IMR-90 (cell line): ENCODE data around the gene DLG4. TPM values are rescaled to one million over a fixed set of nuclear protein-coding genes. Genes with fewer than 3 reads are reported as not detected.
A peak's percentile ranks its signal among the peaks of the same experiment; 100 is the strongest.

Source experiments
- ATAC-seq: fragments of 200-7000 bp; cut with Tn5 transposase; 2 replicates; pipeline ENCODE4 v1.9.1; 2020; ENCODE audit warnings: low read depth, mild to moderate bottlenecking, moderate library complexity
- BruUV-seq: library from RNA; stranded (reverse); fragments of 400-500 nt; replicated peaks from 2 replicates; lab custom pipeline; 2021; lab: Mats Ljungman, UMichigan
- CTCF ChIA-PET: fragments of 300-600 bp; formaldehyde crosslinking; extraction: SDS; loops from one replicate; lab custom pipeline; 2021; ENCODE audit warnings: antibody characterized with exemption; lab: Yijun Ruan, JAX
- POLR2A ChIA-PET: fragments of 300-600 bp; sonication (Branson Sonifier 250); formaldehyde crosslinking; loops from one replicate; lab custom pipeline; 2022; ENCODE audit warnings: antibody characterized with exemption; ENCODE audit not compliant: unreplicated experiment; lab: Charles Lee
- DNase-seq: peaks from one replicate; pipeline ENCODE4 v3.0.0; 2013
- H2AFZ ChIP-seq: replicated peaks from 2 replicates; pipeline ENCODE3; 2013; ENCODE audit warnings: low read length, mild to moderate bottlenecking; ENCODE audit not compliant: poor library complexity
- H2AK5ac ChIP-seq: 2 replicates; pipeline ENCODE4 v1.6.1; 2013; ENCODE audit warnings: low read depth, low read length, inconsistent platforms
- H2AK9ac ChIP-seq: replicated peaks from 2 replicates; pipeline ENCODE3; 2013; ENCODE audit warnings: mild to moderate bottlenecking, low read depth, low read length, moderate library complexity; ENCODE audit not compliant: poor library complexity
- H2BK120ac ChIP-seq: 2 replicates; pipeline ENCODE4 v1.6.1; 2013; ENCODE audit warnings: low read depth, low read length, inconsistent platforms
- H2BK15ac ChIP-seq: 3 replicates; pipeline ENCODE4 v1.6.1; 2013; ENCODE audit warnings: low read depth, low read length, inconsistent platforms
- H2BK20ac ChIP-seq: 2 replicates; pipeline ENCODE4 v1.6.1; 2013; ENCODE audit warnings: low read depth, mild to moderate bottlenecking, inconsistent platforms, low read length, moderate library complexity
- H2BK5ac ChIP-seq: 2 replicates; pipeline ENCODE4 v1.6.1; 2013; ENCODE audit warnings: mild to moderate bottlenecking, low read depth, low read length, inconsistent platforms; ENCODE audit not compliant: poor library complexity, severe bottlenecking
- H3K14ac ChIP-seq: replicated peaks from 2 replicates; pipeline ENCODE4 v1.6.1; 2013; ENCODE audit warnings: low read depth, low read length, inconsistent platforms
- H3K18ac ChIP-seq: 2 replicates; pipeline ENCODE4 v1.6.1; 2013; ENCODE audit warnings: low read depth, low read length, control low read depth
- H3K23ac ChIP-seq: 2 replicates; pipeline ENCODE4 v1.6.1; 2013; ENCODE audit warnings: low read depth, low read length, inconsistent platforms
- H3K27ac ChIP-seq: 2 replicates; pipeline ENCODE4 v1.5.1; 2013; ENCODE audit warnings: mild to moderate bottlenecking, control low read depth, low read length; ENCODE audit not compliant: insufficient read depth
- H3K27me3 ChIP-seq: 2 replicates; pipeline ENCODE4 v1.6.1; 2013; ENCODE audit warnings: low read length; ENCODE audit not compliant: control insufficient read depth, insufficient read depth
- H3K36me3 ChIP-seq: 2 replicates; pipeline ENCODE4 v1.6.1; 2013; ENCODE audit warnings: low read length, mixed read lengths; ENCODE audit not compliant: control insufficient read depth, insufficient read depth
- H3K4ac ChIP-seq: 2 replicates; pipeline ENCODE4 v1.6.1; 2013; ENCODE audit warnings: low read depth, low read length, inconsistent platforms
- H3K4me1 ChIP-seq: 2 replicates; pipeline ENCODE4 v1.6.1; 2013; ENCODE audit warnings: low read length, mixed read lengths; ENCODE audit not compliant: control insufficient read depth, insufficient read depth
- H3K4me2 ChIP-seq: 2 replicates; pipeline ENCODE4 v1.6.1; 2013; ENCODE audit warnings: low read depth, mild to moderate bottlenecking, control low read depth, low read length, moderate library complexity
- H3K4me3 ChIP-seq: 2 replicates; pipeline ENCODE4 v1.5.1; 2013; ENCODE audit warnings: low read depth, mild to moderate bottlenecking, control low read depth, low read length, moderate library complexity; ENCODE audit not compliant: insufficient read depth
- H3K56ac ChIP-seq: 2 replicates; pipeline ENCODE4 v1.6.1; 2013; ENCODE audit warnings: low read length, inconsistent platforms; ENCODE audit not compliant: insufficient read depth; ENCODE audit errors: extremely low read depth
- H3K79me1 ChIP-seq, 2 experiments: 2 replicates each; pipeline ENCODE4 v1.6.1; 2013; ENCODE audit warnings: low read length in 2 of 2, inconsistent platforms in 1 of 2, low read depth in 1 of 2
- H3K9ac ChIP-seq: 2 replicates; pipeline ENCODE4 v1.6.1; 2013; ENCODE audit warnings: low read depth, low read length, control low read depth
- H3K9me1 ChIP-seq: 2 replicates; pipeline ENCODE4 v1.6.1; 2013; ENCODE audit warnings: low read length, inconsistent platforms; ENCODE audit not compliant: insufficient read depth
- H3K9me3 ChIP-seq: 2 replicates; pipeline ENCODE4 v1.6.1; 2013; ENCODE audit warnings: low read length; ENCODE audit not compliant: control insufficient read depth, insufficient read depth
- H4K20me1 ChIP-seq: 2 replicates; pipeline ENCODE4 v1.6.1; 2013; ENCODE audit warnings: low read length, inconsistent platforms; ENCODE audit not compliant: insufficient read depth
- H4K5ac ChIP-seq: 2 replicates; pipeline ENCODE4 v1.6.1; 2013; ENCODE audit warnings: mild to moderate bottlenecking, low read depth, low read length, control low read depth
- H4K8ac ChIP-seq, 2 experiments: 2 replicates each; pipeline ENCODE4 v1.6.1; 2013; ENCODE audit warnings: low read depth in 2 of 2, low read length in 2 of 2, control low read depth in 1 of 2, inconsistent platforms in 1 of 2
- H4K91ac ChIP-seq: 2 replicates; pipeline ENCODE4 v1.6.1; 2013; ENCODE audit warnings: low read depth, low read length, inconsistent platforms; ENCODE audit not compliant: insufficient read depth
- CHD1 ChIP-seq: IDR thresholded peaks from 2 replicates; pipeline ENCODE4 v1.6.1; 2012; ENCODE audit warnings: low read depth, low read length, improper control_type of control experiment
- FOS ChIP-seq: fragments of 150-350 bp; IDR thresholded peaks from 2 replicates; pipeline ENCODE4 v1.6.1; 2016; ENCODE audit warnings: low read depth, low read length
- MAFK ChIP-seq: IDR thresholded peaks from 2 replicates; pipeline ENCODE4 v1.6.1; 2012; ENCODE audit warnings: low read depth, low read length, improper control_type of control experiment
- MAZ ChIP-seq: IDR thresholded peaks from 2 replicates; pipeline ENCODE4 v1.6.1; 2012; ENCODE audit warnings: low read depth, mild to moderate bottlenecking, low read length, improper control_type of control experiment, moderate library complexity, borderline replicate concordance
- MXI1 ChIP-seq: IDR thresholded peaks from 2 replicates; pipeline ENCODE4 v1.6.1; 2012; ENCODE audit warnings: low read depth, mild to moderate bottlenecking, low read length, moderate library complexity, borderline replicate concordance
- NFE2L2 ChIP-seq: fragments of 150-350 bp; IDR thresholded peaks from 2 replicates; pipeline ENCODE4 v1.6.1; 2016; ENCODE audit warnings: low read depth, mild to moderate bottlenecking, low read length
- POLR2A ChIP-seq: IDR thresholded peaks from 2 replicates; pipeline ENCODE4 v1.6.1; 2012; ENCODE audit warnings: mild to moderate bottlenecking, low read depth, low read length
- RAD21 ChIP-seq: IDR thresholded peaks from 2 replicates; pipeline ENCODE4 v1.6.1; 2012; ENCODE audit warnings: low read length, improper control_type of control experiment
- RCOR1 ChIP-seq: IDR thresholded peaks from 2 replicates; pipeline ENCODE4 v1.6.1; 2012; ENCODE audit warnings: mild to moderate bottlenecking, low read length, improper control_type of control experiment; ENCODE audit not compliant: insufficient replicate concordance
- RFX5 ChIP-seq: IDR thresholded peaks from 2 replicates; pipeline ENCODE4 v1.8.0; 2012; ENCODE audit warnings: low read depth, mild to moderate bottlenecking, low read length, moderate library complexity
- WGBS, 2 experiments: methylation state at CpG; one replicate each; pipeline versions ENCODE4 v1.1.5 to v1.1.7; 2013; ENCODE audit warnings: missing lambda C conversion rate in 2 of 2; ENCODE audit not compliant: insufficient read length in 1 of 2; ENCODE audit errors: extremely low coverage in 2 of 2; 5-methylcytosine and 5-hydroxymethylcytosine counted together
- dilution Hi-C: fragments of 300-500 bp; cut with HindIII; formaldehyde crosslinking; loops from one replicate; pipeline ENCODE4 v1.14.3; 2018; ENCODE audit warnings: low sequenced_read_pairs; ENCODE audit not compliant: unreplicated experiment
- in situ Hi-C: fragments of 300-500 bp; cut with MboI; formaldehyde crosslinking; loops from 3 replicates; pipeline ENCODE4 v1.14.3; 2019; ENCODE audit warnings: low sequenced_read_pairs, inconsistent platforms, mixed read lengths
- intact Hi-C: fragments of 100-400 bp; cut with micrococcal nuclease; formaldehyde crosslinking; loops from 2 replicates; pipeline ENCODE4 v1.10.0; 2022
- polyA plus RNA-seq, 3 experiments: library from polyadenylated mRNA; depleted of rRNA; stranded (reverse); fragments of >200 nt; gene quantifications; 2 replicates each; pipeline ENCODE4 v1.2.3, GENCODE V29; 2012; ENCODE audit warnings: low replicate concordance in 1 of 3
- total RNA-seq: library from RNA; depleted of rRNA; stranded (reverse); fragments of >200 nt; gene quantifications from 2 replicates; pipeline ENCODE4 v1.2.3, GENCODE V29; 2012
- TF ChIP-seq, protein P1 (sequence below): conservative IDR thresholded peaks from 2 replicates; pipeline ENCODE4 v1.5.1; 2012; ENCODE audit warnings: mild to moderate bottlenecking, low read depth, low read length, improper control_type of control experiment
- TF ChIP-seq, protein P2 (sequence below): fragments of 150-350 bp; IDR thresholded peaks from 2 replicates; pipeline ENCODE4 v1.6.1; 2016; ENCODE audit warnings: low read depth, mild to moderate bottlenecking, low read length, moderate library complexity, borderline replicate concordance

Gene DLG4
- total and polyA plus RNA-seq, 2 of the 4 experiments (the other 2 are of a cell fraction), result 8.2 to 30.5 TPM

DNA sequence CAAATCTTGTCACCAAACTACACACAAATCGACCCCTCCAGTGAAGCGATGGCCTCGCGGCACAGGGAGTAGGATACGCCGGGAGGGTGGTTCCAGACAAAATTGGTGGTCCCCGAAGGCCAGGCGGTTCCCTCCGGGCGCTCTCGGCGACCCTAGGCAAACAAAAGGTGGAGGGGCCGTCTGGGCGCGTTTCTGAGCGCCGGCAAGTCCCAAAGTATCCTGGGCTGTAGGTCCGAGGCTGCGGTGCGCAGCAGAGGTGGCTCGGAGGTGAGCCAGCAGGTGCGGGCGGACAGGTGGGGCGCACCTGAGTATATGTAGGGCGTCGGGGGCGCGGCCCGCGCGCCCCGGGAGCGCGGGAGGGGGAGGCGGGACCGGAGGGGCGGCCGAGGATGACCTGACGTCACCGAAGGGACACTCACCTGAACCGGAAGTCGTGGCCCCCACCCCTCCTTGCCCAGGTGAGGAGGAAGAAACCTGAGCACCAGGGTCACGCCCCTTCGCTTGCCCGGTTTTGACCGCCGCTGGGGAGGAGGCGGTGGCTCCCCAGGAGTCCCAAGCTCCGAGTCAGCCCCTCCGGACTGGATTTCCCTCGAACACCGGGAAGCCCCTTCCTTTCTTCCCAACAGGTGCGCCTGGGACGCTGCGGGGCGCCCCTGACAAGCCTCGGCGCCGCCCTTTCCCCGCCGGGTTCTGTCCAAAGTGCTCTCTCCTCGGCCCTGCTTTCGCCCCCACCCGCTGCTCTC is 42.7 kb upstream of the DLG4 start, which contains the start of gene CLDN7 (continued):
- TF ChIP-seq RCOR1, result no peak

DNA sequence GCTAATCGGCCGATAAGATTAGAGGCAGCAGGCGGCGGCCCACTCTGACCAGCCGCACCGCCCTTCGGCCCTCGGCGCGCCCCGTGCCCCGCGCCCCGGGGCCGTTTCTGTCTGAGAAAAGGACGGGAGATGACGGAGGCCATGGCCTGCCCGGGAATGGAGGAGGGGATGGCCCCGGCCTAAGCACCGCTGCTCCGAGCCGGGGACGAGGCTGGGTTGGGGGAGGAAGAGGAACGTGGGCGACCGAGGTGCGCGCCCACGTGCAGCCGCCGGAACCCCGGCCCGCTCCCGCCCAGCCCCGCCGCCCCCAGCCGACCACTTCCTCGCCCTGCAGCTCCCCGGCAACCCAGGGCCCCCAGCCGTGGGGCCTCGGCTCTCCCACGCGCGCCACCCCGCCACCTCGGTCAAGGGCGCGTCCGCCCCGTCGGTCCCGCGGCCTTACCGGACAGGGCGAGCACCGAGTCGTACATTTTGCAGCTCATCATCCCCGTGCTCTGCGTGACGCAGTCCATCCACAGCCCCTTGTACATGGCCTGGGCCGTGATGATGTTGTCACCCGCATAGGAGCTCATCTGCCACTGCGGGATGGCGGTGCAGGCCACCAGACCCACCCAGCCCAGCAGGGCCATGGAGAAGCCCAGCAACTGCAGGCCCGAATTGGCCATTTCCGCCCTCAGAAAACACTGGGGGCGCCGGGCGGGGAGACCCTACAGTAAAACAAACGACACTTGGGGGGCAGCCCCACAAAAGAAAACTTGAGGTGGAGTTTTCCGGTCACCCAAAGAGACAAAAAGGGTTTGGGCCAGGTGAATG is 41.9 kb upstream of the DLG4 start:
- Histone ChIP-seq H3K56ac (no peak overlapping the region), H2BK120ac (peak overlapping the region; percentile 64), H3K9ac (no peak overlapping the region), H3K18ac (no peak overlapping the region), H3K9me1 (peaks cover 10% of the 10 kb centered on the region), H2BK20ac (no peak overlapping the region), H3K4ac (peak overlapping the region; percentile 68), H3K14ac (no peak overlapping the region), H3K79me1 (peaks cover 0 to 2% of the 10 kb centered on the region in 2 experiments; a peak in 1 of 4 replicates), H3K4me1 (peaks cover 9% of the 10 kb centered on the region), H2AK5ac (peak overlapping the region; percentile 81), H2AK9ac (peak overlapping the region; percentile 66), H2AFZ (peak overlapping the region; percentile 87), H3K4me3 (peak overlapping the region; percentile 37), H3K4me2 (peak overlapping the region; percentile 82), H3K9me3 (no peaks in the 10 kb centered on the region), H4K20me1 (no peaks in the 10 kb centered on the region), H4K91ac (peak overlapping the region; percentile 37; the same call in 1 of the 2 replicates), H2BK5ac (no peak overlapping the region), H2BK15ac (no peak overlapping the region), H3K36me3 (peaks cover 23% of the 10 kb centered on the region), H3K27me3 (peaks cover 13% of the 10 kb centered on the region; the same call in 1 of the 2 replicates), H3K27ac (no peak overlapping the region), H4K8ac (peak overlapping the region; percentile 77 to 80; a peak in 3 of 4 replicates), H4K5ac (peak overlapping the region; percentile 84), H3K23ac (no peak overlapping the region)
- no peak for TF ChIP-seq RFX5
- TF ChIP-seq FOS, result no peak
- TF ChIP-seq POLR2A, result no peak
- TF ChIP-seq, protein P1, sequence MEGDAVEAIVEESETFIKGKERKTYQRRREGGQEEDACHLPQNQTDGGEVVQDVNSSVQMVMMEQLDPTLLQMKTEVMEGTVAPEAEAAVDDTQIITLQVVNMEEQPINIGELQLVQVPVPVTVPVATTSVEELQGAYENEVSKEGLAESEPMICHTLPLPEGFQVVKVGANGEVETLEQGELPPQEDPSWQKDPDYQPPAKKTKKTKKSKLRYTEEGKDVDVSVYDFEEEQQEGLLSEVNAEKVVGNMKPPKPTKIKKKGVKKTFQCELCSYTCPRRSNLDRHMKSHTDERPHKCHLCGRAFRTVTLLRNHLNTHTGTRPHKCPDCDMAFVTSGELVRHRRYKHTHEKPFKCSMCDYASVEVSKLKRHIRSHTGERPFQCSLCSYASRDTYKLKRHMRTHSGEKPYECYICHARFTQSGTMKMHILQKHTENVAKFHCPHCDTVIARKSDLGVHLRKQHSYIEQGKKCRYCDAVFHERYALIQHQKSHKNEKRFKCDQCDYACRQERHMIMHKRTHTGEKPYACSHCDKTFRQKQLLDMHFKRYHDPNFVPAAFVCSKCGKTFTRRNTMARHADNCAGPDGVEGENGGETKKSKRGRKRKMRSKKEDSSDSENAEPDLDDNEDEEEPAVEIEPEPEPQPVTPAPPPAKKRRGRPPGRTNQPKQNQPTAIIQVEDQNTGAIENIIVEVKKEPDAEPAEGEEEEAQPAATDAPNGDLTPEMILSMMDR, result no peak
- TF ChIP-seq MXI1, result no peak
- TF ChIP-seq RAD21, result no peak
- no peak for TF ChIP-seq NFE2L2
- TF ChIP-seq MAZ, result no peak
- TF ChIP-seq, protein P2, sequence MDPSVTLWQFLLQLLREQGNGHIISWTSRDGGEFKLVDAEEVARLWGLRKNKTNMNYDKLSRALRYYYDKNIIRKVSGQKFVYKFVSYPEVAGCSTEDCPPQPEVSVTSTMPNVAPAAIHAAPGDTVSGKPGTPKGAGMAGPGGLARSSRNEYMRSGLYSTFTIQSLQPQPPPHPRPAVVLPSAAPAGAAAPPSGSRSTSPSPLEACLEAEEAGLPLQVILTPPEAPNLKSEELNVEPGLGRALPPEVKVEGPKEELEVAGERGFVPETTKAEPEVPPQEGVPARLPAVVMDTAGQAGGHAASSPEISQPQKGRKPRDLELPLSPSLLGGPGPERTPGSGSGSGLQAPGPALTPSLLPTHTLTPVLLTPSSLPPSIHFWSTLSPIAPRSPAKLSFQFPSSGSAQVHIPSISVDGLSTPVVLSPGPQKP, result no peak
- no peak for TF ChIP-seq MAFK
- no peak for TF ChIP-seq RCOR1
- TF ChIP-seq CHD1, result no peak
- in situ Hi-C loops (no loop called here), dilution Hi-C loops (no loop called here), intact Hi-C loops (no loop called here)
- ChIA-PET CTCF (no interaction called here), POLR2A (no interaction called here)
- ATAC-seq (peak; percentile 21), DNase-seq (no peak)
- 35% methylated on average over 28 of the region's 71 CpGs; no CpG with 5 or more reads in 1 of the 2 experiments for WGBS, 2 experiments
- no TSS peak for BruUV-seq
